Chondrocyte (in vitro differentiated cells): Measurements from ENCODE around the gene DSE. TPM values are rescaled to one million over a fixed set of nuclear protein-coding genes. Genes with fewer than 3 reads are reported as not detected.

Experiments
- DNase-seq: peaks from one replicate; pipeline ENCODE4 v3.0.0; 2021; ENCODE audit warnings: mixed read lengths, low spot score
- H3K27ac Mint-ChIP-seq: one replicate; pipeline ENCODE4 v1.8.0; 2021; ENCODE audit warnings: mild to moderate bottlenecking, moderate library complexity, mixed read lengths; ENCODE audit not compliant: unreplicated experiment
- H3K27me3 Mint-ChIP-seq: 2 replicates; pipeline ENCODE4 v1.8.0; 2021; ENCODE audit warnings: low read depth, mixed read lengths
- H3K36me3 Mint-ChIP-seq: 2 replicates; pipeline ENCODE4 v1.8.0; 2021; ENCODE audit warnings: low read depth, mixed read lengths
- H3K4me1 Mint-ChIP-seq: 2 replicates; pipeline ENCODE4 v1.8.0; 2021; ENCODE audit warnings: low read depth, mild to moderate bottlenecking, mixed read lengths
- H3K4me3 Mint-ChIP-seq: one replicate; pipeline ENCODE4 v1.8.0; 2021; ENCODE audit warnings: mild to moderate bottlenecking, moderate library complexity, mixed read lengths; ENCODE audit not compliant: unreplicated experiment
- H3K9me3 Mint-ChIP-seq: 2 replicates; pipeline ENCODE4 v1.8.0; 2021; ENCODE audit warnings: low read depth, mixed read lengths
- total RNA-seq: library from RNA; stranded (reverse); gene quantifications from 3 replicates; pipeline ENCODE4 v1.2.1, GENCODE V29; 2021
- TF ChIP-seq, protein P1 (sequence below): fragments of 200-600 bp; sonication (generic); IDR thresholded peaks from 2 replicates; pipeline ENCODE4 v1.5.0; 2021; ENCODE audit warnings: antibody characterized with exemption, mild to moderate bottlenecking, moderate library complexity

Gene DSE
- total RNA-seq, 1 donor from 2014 or later = 78.0 TPM

GRCh38 chr6:116451916-116452315 lies 81.2 kb downstream of the DSE start:
- no peaks in the 10 kb centered on the region for H3K36me3 Mint-ChIP-seq
- H3K4me3 Mint-ChIP-seq = no peak overlapping the region
- peaks cover 22% of the 10 kb centered on the region for H3K4me1 Mint-ChIP-seq
- TF ChIP-seq, protein P1, sequence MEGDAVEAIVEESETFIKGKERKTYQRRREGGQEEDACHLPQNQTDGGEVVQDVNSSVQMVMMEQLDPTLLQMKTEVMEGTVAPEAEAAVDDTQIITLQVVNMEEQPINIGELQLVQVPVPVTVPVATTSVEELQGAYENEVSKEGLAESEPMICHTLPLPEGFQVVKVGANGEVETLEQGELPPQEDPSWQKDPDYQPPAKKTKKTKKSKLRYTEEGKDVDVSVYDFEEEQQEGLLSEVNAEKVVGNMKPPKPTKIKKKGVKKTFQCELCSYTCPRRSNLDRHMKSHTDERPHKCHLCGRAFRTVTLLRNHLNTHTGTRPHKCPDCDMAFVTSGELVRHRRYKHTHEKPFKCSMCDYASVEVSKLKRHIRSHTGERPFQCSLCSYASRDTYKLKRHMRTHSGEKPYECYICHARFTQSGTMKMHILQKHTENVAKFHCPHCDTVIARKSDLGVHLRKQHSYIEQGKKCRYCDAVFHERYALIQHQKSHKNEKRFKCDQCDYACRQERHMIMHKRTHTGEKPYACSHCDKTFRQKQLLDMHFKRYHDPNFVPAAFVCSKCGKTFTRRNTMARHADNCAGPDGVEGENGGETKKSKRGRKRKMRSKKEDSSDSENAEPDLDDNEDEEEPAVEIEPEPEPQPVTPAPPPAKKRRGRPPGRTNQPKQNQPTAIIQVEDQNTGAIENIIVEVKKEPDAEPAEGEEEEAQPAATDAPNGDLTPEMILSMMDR = no peak
- DNase-seq = no peak
- H3K27ac Mint-ChIP-seq = no peak overlapping the region
- H3K27me3 Mint-ChIP-seq = no peaks in the 10 kb centered on the region
- H3K9me3 Mint-ChIP-seq = no peaks in the 10 kb centered on the region

- Mint-ChIP-seq H3K27me3 (no peaks in the 10 kb centered on the region), H3K36me3 (no peaks in the 10 kb centered on the region), H3K4me3 (no peak overlapping the region), H3K9me3 (no peaks in the 10 kb centered on the region), H3K27ac (no peak overlapping the region), H3K4me1 (peaks cover 16% of the 10 kb centered on the region)
- no peak for DNase-seq
- TF ChIP-seq, protein P1 = no peak
Observed at GRCh38 chr6:116452531-116452930, 81.8 kb downstream of the DSE start.

DNA sequence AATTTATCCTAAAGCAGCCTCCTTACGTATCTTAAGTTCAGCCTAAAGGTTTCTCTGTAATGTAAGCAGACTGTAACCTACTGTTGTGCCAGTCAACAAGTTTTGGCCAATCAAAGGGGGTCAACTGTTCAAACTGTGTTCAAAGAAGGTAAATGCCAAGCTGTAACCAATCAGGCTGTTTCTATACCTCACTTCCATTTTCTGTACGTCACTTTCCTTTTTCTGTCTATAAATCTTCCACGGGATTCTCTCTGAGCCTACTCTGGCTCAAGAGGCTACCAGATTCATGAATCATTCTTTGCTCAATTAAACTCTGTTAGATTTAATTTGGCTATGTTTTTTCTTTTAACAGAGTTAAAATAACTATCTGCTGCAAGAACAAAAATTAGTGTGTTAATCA lies 85.4 kb downstream of the DSE start:
- no peaks in the 10 kb centered on the region for H3K9me3 Mint-ChIP-seq
- H3K36me3 Mint-ChIP-seq = no peaks in the 10 kb centered on the region
- no peaks in the 10 kb centered on the region for H3K27me3 Mint-ChIP-seq
- H3K4me3 Mint-ChIP-seq = no peak overlapping the region
- H3K4me1 Mint-ChIP-seq = peaks cover 6% of the 10 kb centered on the region
- TF ChIP-seq, protein P1 = no peak
- DNase-seq = no peak
- no peak overlapping the region for H3K27ac Mint-ChIP-seq

GRCh38 chr6:116456927-116457326 lies 86.2 kb downstream of the DSE start:
- Mint-ChIP-seq H3K36me3 (no peaks in the 10 kb centered on the region), H3K27ac (no peak overlapping the region), H3K27me3 (no peaks in the 10 kb centered on the region), H3K4me1 (peaks cover 7% of the 10 kb centered on the region), H3K4me3 (no peak overlapping the region), H3K9me3 (no peaks in the 10 kb centered on the region)
- TF ChIP-seq, protein P1 = no peak
- no peak for DNase-seq

- Mint-ChIP-seq H3K4me1 (peaks cover 13% of the 10 kb centered on the region), H3K9me3 (no peaks in the 10 kb centered on the region), H3K27ac (no peak overlapping the region), H3K4me3 (no peak overlapping the region), H3K27me3 (no peaks in the 10 kb centered on the region), H3K36me3 (no peaks in the 10 kb centered on the region)
- TF ChIP-seq, protein P1 = no peak
- no peak for DNase-seq
Observed at GRCh38 chr6:116458264-116458663, 87.5 kb downstream of the DSE start.
